Heart left ventricle (tissue), 13 donors: ENCODE data around the gene ANXA6.

Experiments used
- CTCF ChIP-seq, 12 donors: fragments of 200-600 bp; sonication (generic) in 4 of 12; IDR thresholded peaks; one replicate each; pipeline versions ENCODE4 v1.5.0 to v1.8.0; 2018 to 2022; ENCODE audit warnings: antibody characterized with exemption in 12 of 12, mild to moderate bottlenecking in 5 of 12
- POLR2A ChIP-seq, 2 donors: fragments of 450-650 bp; IDR thresholded peaks; one replicate each; pipeline ENCODE4 v1.6.1; 2017; ENCODE audit warnings: antibody characterized with exemption in 2 of 2, mild to moderate bottlenecking in 2 of 2, moderate library complexity in 2 of 2
- donor health status: ischemic (EF 13 %, LVEDD 7.1; RV severe dilation, severe dysfunction).
- donor health status: DM: no; HTN: yes; CAD: no.
- donor health status: DM: no; HTN: no; CAD: no.
- donor health status: ischemic (EF 25% LVEDD 6.9; RV normal size, moderate dysfunction).
- donor health status: ischemic (EF 25% LVEDD 5.7; RV mildly dilated, moderate dysfunction).
- donor health status: ischemic (EF 35%, LVEDD 5.7; RV mildly dilated, moderate dysfunction).
- donor health status: nonischemic (EF 11% LVEDD 7.7; RV severe dilation, severe dysfunction).
- donor health status: DM: yes; HTN: yes; CAD: no.
- donor health status: PGD.
- donor health status: ischemic (EF 29% LVEDD 5.4; RV normal size, mild dysfunction).
- donor health status: nonischemic (EF 23%, LVEDD 6.1; RV moderate dilation, normal function).

- TF ChIP-seq CTCF (IDR thresholded peaks at IDR 0.05) (no peak), POLR2A (IDR thresholded peaks at IDR 0.05) (no peak)
These were observed 12.7 kb downstream of the ANXA6 start for GRCh38 chr5:151144922-151145321.
